HepG2 (cell line): Measurements from ENCODE around the gene STX1B. TPM values are rescaled to one million over a fixed set of nuclear protein-coding genes. Genes with fewer than 3 reads are reported as not detected.

Experiments
- ARID2 ChIP-seq: sonication (generic); formaldehyde crosslinking; IDR thresholded peaks from 2 replicates; pipeline ENCODE4 v1.8.1; 2022; ENCODE audit warnings: mild to moderate bottlenecking, missing genetic modification reagents, borderline replicate concordance
- ASH2L ChIP-seq: fragments of 300-600, 200-600 bp; sonication (generic); IDR thresholded peaks from 2 replicates; pipeline ENCODE4 v1.7.0; 2017; ENCODE audit warnings: low read depth, mild to moderate bottlenecking, moderate library complexity, mixed read lengths, low read length; ENCODE audit not compliant: insufficient read length
- CBX2 ChIP-seq, 2 experiments: fragments of 200-600 bp in 1 of 2; sonication (generic); formaldehyde crosslinking in 1 of 2; IDR thresholded peaks; 2 replicates each; pipeline versions ENCODE4 v1.7.0 to v1.8.1; 2018 to 2022; ENCODE audit warnings: low read depth in 2 of 2, low read length in 1 of 2, mild to moderate bottlenecking in 1 of 2, missing genetic modification reagents in 1 of 2
- ESRRA ChIP-seq: sonication (generic); formaldehyde crosslinking; IDR thresholded peaks from 2 replicates; pipeline ENCODE4 v1.5.1; 2020; ENCODE audit warnings: mild to moderate bottlenecking, low read depth, missing genetic modification reagents
- PLRG1 ChIP-seq: fragments of 450-650 bp; conservative IDR thresholded peaks from 2 replicates; pipeline ENCODE4 v1.6.1; 2016
- SOX5 ChIP-seq: IDR thresholded peaks from 2 replicates; pipeline ENCODE4 v1.6.1; 2016; ENCODE audit warnings: borderline replicate concordance
- TAF1 ChIP-seq: sonication (generic); formaldehyde crosslinking; IDR thresholded peaks from 2 replicates; pipeline ENCODE4 v1.4.0; 2020; ENCODE audit warnings: missing genetic modification reagents
- TFDP2 ChIP-seq: sonication (generic); formaldehyde crosslinking; IDR thresholded peaks from 2 replicates; pipeline ENCODE4 v1.4.0; 2020; ENCODE audit warnings: missing genetic modification reagents
- ZBTB49 ChIP-seq: sonication (generic); formaldehyde crosslinking; IDR thresholded peaks from 2 replicates; pipeline ENCODE4 v1.4.0; 2020; ENCODE audit warnings: missing genetic modification reagents, borderline replicate concordance
- ZFP36 ChIP-seq: fragments of 150-350 bp; IDR thresholded peaks from 2 replicates; pipeline ENCODE4 v1.6.1; 2018; ENCODE audit warnings: borderline replicate concordance, low read length, low read depth; ENCODE audit not compliant: partially characterized antibody
- ZNF224 ChIP-seq: sonication (generic); formaldehyde crosslinking; IDR thresholded peaks from 2 replicates; pipeline ENCODE4 v1.5.0; 2020; ENCODE audit warnings: mild to moderate bottlenecking, missing genetic modification reagents
- ZNF251 ChIP-seq: sonication (generic); formaldehyde crosslinking; IDR thresholded peaks from 2 replicates; pipeline ENCODE4 v1.9.0; 2021; ENCODE audit warnings: mild to moderate bottlenecking, missing genetic modification reagents
- ZNF260 ChIP-seq: sonication (generic); formaldehyde crosslinking; IDR thresholded peaks from 2 replicates; pipeline ENCODE4 v1.4.0; 2020; ENCODE audit warnings: missing genetic modification reagents, low read depth, mild to moderate bottlenecking, borderline replicate concordance
- ZNF292 ChIP-seq: sonication (generic); formaldehyde crosslinking; IDR thresholded peaks from 2 replicates; pipeline ENCODE4 v1.8.1; 2022; ENCODE audit warnings: mild to moderate bottlenecking, low read depth, missing genetic modification reagents, borderline replicate concordance
- ZNF44 ChIP-seq: sonication (generic); formaldehyde crosslinking; IDR thresholded peaks from 2 replicates; pipeline ENCODE4 v1.5.1; 2020; ENCODE audit warnings: mild to moderate bottlenecking, missing genetic modification reagents
- ZSCAN22 ChIP-seq: sonication (generic); formaldehyde crosslinking; IDR thresholded peaks from 2 replicates; pipeline ENCODE4 v1.4.0; 2020; ENCODE audit warnings: mild to moderate bottlenecking, missing genetic modification reagents
- polyA plus RNA-seq, 8 experiments: library from polyadenylated mRNA; depleted of rRNA in 3 of 8; stranded (reverse) in 7 of 8; unstranded in 1 of 8; fragments of >200 nt; fragmentation: Illumina TruSeq in 4 of 8; extraction: Trizol in 4 of 8; gene quantifications; 2 replicates each; pipeline versions ENCODE4 v1.2.1 to v1.2.3, GENCODE V29; 2011 to 2016; ENCODE audit warnings: low read depth in 4 of 8, missing spikeins in 1 of 8, mixed read lengths in 1 of 8; ENCODE audit not compliant: insufficient read depth in 1 of 8
- total RNA-seq, 5 experiments: library from RNA; depleted of rRNA; stranded (reverse); fragments of >200 nt; fragmentation: Illumina TruSeq; extraction: Trizol; gene quantifications; 2 replicates each; pipeline ENCODE4 v1.2.3, GENCODE V29; 2016; ENCODE audit warnings: low read depth in 1 of 5
- TF ChIP-seq, protein P1 (sequence below): sonication (generic); formaldehyde crosslinking; IDR thresholded peaks from 2 replicates; pipeline ENCODE4 v1.4.0; 2020; ENCODE audit warnings: missing genetic modification reagents, low read depth, mild to moderate bottlenecking, borderline replicate concordance
- TF ChIP-seq, protein P2 (sequence below): sonication (generic); formaldehyde crosslinking; IDR thresholded peaks from 2 replicates; pipeline ENCODE4 v1.4.0; 2020; ENCODE audit warnings: mild to moderate bottlenecking, missing genetic modification reagents
- TF ChIP-seq, protein P3 (sequence below): sonication (generic); formaldehyde crosslinking; IDR thresholded peaks from 2 replicates; pipeline ENCODE4 v1.8.0; 2022; ENCODE audit warnings: mild to moderate bottlenecking, missing genetic modification reagents
- TF ChIP-seq, protein P4 (sequence below): sonication (generic); formaldehyde crosslinking; IDR thresholded peaks from 2 replicates; pipeline ENCODE4 v1.9.0; 2021; ENCODE audit warnings: missing genetic modification reagents, borderline replicate concordance

STX1B gene
- total and polyA plus RNA-seq, 2 of the 13 experiments (the other 11 are each of a cell fraction or from before 2014, with no cell fraction given): 2.1 to 3.0 TPM

DNA sequence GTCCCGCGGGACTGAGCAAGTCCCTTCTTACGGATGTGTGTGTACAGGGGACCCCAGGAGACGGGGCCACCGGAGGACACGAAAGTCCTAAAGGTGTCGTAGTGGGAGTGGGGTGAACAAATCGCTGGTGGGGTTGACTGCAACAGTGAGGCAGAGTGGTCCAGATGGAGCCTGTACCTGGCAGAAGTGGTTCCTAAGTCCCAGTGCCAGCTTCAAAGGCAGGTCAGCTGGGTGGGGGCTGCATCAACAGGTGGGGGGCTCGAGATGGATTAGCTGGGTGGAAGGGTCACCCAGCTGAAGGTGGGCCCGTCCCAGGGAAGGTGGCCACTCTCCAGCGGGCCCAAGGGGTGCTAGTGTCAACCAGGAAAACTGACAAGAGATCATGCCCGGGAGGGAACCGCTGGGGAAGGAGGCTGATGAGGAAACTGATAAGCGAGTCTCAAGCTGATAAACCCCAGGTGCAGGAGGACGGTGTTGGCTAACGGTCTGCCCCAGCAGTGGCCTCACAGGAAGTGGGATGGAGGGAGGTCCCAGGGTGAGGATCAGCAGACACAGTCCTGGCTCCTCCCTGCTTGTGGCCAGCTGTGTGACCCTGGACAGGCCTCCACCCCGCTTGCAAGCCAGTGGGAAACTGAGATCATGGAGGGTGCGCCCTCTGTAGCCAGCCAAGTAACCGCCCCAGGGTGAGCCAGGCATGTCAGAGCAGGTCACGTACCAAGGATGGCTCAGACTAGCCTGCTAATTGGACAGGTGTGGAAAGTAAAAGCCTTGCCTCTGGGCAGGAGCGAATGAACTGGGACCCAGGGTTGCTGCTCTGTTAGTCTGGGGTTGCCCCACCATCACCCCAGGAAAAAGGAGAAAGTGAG is 60.6 kb downstream of the STX1B start (continued):
- TF ChIP-seq TAF1 (peak; percentile 95), ESRRA (peak; percentile 83), ZNF44 (CRISPR knock-in tag) (no peak; the same call in 1 of the 2 replicates), ZNF224 (CRISPR knock-in tag) (no peak), ZBTB49 (CRISPR knock-in tag) (0 out of 2 replicates have a peak, but pooled peaks have one; percentile 1), ARID2 (CRISPR knock-in tag) (peak; percentile 88), TFDP2 (CRISPR knock-in tag) (peak; percentile 58; the same call in 1 of the 2 replicates), ZNF292 (CRISPR knock-in tag) (peak; percentile 89), ZSCAN22 (CRISPR knock-in tag) (no peak), ZFP36 (no peak), ASH2L (no peak), PLRG1 (no peak), CBX2 (IDR thresholded peaks at IDR 0.05; ENCODE audit: low read depth, low read length) (no peak), CBX2 (CRISPR knock-in tag; IDR thresholded peaks at IDR 0.05; ENCODE audit: low read depth) (no peak), SOX5 (CRISPR knock-in tag) (peak; percentile 67), ZNF260 (CRISPR knock-in tag) (no peak), ZNF251 (CRISPR knock-in tag) (peak; percentile 93)
- TF ChIP-seq, protein P1, sequence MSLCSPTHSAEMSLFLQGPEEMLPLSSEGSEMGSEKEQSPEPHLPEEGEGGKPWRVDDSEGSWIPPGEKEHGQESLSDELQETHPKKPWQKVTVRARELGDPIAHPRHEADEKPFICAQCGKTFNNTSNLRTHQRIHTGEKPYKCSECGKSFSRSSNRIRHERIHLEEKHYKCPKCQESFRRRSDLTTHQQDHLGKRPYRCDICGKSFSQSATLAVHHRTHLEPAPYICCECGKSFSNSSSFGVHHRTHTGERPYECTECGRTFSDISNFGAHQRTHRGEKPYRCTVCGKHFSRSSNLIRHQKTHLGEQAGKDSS: peak; percentile 96
- TF ChIP-seq, protein P2, sequence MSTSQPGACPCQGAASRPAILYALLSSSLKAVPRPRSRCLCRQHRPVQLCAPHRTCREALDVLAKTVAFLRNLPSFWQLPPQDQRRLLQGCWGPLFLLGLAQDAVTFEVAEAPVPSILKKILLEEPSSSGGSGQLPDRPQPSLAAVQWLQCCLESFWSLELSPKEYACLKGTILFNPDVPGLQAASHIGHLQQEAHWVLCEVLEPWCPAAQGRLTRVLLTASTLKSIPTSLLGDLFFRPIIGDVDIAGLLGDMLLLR (CRISPR knock-in tag): peak; percentile 19; the same call in 1 of the 2 replicates
- TF ChIP-seq, protein P3, sequence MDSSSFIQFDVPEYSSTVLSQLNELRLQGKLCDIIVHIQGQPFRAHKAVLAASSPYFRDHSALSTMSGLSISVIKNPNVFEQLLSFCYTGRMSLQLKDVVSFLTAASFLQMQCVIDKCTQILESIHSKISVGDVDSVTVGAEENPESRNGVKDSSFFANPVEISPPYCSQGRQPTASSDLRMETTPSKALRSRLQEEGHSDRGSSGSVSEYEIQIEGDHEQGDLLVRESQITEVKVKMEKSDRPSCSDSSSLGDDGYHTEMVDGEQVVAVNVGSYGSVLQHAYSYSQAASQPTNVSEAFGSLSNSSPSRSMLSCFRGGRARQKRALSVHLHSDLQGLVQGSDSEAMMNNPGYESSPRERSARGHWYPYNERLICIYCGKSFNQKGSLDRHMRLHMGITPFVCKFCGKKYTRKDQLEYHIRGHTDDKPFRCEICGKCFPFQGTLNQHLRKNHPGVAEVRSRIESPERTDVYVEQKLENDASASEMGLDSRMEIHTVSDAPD: 0 out of 2 replicates have a peak, but pooled peaks have one; percentile 75
- TF ChIP-seq, protein P4, sequence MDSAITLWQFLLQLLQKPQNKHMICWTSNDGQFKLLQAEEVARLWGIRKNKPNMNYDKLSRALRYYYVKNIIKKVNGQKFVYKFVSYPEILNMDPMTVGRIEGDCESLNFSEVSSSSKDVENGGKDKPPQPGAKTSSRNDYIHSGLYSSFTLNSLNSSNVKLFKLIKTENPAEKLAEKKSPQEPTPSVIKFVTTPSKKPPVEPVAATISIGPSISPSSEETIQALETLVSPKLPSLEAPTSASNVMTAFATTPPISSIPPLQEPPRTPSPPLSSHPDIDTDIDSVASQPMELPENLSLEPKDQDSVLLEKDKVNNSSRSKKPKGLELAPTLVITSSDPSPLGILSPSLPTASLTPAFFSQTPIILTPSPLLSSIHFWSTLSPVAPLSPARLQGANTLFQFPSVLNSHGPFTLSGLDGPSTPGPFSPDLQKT (CRISPR knock-in tag): no peak
